Measurements from ENCODE around the gene LYPD3.

LYPD3 gene

DNA sequence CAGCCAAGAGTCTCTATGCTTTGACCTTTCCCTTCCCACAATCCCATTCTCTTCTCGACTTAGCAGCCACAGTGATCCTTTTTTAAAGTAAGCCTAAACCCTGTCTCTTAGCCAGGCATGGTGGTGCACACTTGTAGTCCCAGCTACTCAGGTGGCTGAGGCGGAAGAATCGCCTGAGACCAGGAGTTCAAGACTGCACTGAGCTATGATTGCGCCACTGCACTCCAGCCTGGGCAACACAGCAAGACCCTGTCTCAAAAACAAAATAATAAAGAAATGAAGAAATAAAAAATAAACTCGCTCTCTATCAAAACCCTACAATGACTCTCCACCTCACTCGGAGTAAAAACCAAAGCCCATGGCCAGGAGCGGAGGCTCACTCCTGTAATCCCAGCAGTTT is 36.0 kb downstream of the LYPD3 start:
- DNase-seq, result no peak

DNA sequence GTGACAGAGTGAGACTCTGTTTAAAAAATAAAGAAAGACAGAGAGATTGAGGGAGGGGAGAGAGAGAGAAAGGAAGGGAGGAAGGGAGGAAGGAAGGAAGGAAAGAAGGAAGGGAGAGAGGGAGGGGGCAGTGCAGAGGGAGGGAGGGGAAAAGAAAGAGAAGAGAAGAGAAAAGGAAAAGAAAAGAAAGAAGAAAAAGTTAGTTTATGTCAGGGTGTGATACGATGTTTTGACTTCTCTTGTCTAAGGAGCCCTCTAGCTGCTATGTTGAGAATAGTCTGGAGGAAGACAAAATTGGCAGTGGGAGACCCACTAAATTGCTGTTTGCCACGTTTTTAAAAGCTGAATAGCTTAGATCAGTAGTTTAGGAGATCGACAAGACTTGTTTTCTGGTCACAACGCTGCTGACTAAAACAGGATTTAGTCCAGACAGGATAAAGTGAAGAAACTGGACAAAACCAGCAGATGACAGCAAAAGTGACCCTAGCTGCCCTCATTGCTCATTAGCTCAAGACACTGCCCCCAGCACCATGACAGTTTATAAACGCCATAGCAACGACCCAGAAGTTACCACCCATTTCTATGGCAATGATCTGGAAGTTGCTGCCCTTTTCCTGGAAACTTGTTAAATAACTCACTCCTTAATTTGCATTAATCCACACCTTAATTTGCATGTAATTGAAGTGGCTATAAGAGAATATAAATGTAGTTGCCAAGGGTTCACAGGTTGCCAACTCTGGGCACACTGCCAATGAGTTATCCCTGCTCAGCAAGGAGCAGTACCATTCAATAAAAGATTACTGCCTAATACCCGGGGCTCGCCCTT is 39.6 kb downstream of the LYPD3 start:
- no peak for DNase-seq

DNA sequence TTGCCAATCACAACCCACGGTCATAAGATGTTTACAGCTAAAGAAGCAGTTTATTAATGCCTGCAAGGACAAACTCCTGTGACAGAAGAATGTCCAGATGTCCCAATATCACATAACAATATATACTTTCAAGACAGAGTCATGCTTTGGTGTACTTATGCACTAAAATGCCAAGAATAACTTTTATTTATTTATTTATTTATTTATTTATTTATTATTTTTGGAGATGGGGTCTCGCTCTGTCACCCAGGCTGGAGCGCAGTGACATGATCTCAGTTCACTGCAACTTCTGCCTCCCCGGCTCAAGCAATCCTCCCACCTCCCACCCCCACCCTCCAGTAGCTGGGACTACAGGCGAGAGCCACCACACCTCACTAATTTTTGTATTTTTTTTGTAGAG is 41.6 kb downstream of the LYPD3 start:
- DNase-seq, result no peak

DNA sequence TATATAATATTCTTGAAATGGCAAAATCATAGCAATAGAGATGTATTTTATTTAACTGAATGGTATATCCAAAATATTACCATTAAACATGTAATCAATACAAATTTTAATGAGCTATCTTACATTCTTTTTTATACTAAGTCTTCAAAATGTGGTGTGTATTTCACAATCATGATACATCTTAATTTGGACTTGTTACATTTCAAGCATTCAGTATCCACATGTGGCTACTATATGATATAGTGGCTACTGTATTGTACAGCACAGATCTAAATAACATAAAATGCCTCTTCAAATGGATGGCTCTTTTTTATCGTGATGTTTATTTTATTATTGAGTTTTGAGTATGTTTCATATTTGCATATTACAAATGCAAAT is 42.7 kb downstream of the LYPD3 start:
- no peak for DNase-seq

DNA sequence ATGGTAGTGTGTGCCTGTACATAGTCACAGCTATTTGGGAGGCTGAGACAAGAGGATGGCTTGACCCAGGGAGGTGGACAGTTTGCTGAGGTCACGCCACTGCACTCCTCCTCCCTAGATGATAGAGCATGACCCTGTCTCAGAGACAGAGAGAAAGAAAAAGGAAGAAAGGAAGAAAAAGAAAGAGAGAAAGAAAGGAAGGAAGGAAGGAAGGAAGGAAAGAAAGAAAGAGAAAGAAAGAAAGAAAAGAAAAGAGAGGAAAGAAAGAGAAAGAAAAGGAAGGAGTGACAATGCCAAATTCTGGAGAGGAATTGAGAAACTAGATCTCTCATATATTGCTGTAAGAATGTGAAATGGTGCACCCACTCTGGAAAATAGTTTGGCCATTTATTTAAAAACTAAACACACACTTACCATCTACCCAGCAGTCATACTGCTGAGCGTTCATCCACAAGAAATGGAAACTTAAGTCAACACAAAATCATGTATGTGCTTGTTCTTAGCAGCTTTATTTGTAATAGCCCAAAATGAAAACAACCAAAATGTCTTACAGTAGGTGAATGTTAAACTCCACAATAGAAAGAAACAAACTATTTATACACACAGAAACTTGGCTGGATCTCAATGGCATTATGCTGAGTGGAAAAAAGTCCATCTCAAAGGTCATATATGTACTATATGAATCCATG is 43.3 kb downstream of the LYPD3 start:
- DNase-seq, result no peak

DNA sequence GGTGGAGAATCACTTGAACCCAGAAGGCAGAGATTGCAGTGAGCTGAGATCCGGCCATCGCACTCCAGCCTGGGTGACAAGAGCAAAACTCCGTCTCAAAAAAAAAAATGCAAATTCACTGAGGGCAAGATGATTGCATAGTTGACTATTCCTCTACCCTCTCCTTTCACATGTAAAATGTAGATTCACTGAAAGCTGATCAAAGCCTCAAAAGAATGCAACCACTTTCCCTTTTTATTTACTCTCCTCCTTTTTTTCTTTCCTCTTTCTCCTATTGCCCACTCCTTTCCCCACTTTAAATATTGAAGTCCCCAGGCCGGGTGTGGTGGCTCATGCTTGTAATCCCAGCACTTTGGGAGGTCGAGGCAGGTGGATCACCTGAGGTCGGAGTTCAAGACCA is 44.5 kb downstream of the LYPD3 start:
- no peak for DNase-seq

DNA sequence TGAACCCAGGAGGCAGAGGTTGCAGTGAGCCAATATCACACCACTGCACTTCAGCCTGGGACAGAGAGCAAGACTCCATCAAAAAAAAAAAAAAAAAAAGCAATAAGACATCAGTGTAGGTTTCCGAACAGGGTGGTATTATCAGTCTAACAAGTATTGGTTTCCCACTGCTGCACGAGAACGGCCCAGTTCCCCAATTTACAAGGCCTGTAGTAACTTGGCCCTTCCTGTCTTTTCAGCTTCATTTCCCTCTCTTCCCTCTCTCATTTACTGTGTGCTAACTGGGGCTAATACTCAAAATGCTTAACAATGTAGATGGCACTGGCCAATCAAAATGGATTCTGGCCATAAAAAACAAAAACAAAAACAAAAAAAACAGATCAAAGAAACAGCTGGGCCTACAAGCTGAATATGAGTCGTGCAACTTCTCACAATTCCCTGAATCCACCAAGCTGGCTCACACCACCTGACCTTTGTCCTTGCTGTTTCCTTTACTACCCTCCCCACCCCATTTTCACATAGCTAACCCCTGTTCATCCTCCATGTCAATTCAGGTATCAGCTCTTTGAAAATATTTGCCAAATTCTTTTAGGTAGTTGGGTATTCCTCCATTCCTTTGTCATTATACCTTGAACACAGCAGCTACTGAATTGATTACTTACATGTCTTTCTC is 48.3 kb downstream of the LYPD3 start:
- DNase-seq, result no peak

DNA sequence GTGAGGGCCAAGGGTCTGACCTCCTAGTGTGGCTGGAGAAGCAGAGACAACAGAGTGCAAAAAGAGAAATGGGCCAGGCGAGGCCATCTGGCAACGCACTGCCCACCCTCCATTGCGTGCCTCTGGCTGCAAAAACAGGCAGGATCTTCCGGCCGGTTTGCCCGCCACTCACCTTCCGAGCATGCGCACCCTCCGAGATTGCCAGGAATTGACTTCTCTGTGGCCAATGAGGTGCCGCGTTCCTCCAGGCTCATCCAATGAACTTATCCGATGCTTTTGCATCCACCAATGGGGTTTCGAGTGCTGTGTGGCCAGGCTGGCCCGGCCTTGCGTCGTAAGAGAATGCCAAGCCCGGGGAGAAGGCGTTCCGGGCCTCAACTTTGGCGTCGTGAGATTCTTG is 50.9 kb downstream of the LYPD3 start, which contains the start of gene TEX101:
Gene TEX101, plus strand, starts transcription at position 337 of the 400 bp plus-strand sequence. CDS start 1,030 bp downstream, outside the sequence.
- no peak for DNase-seq

DNA sequence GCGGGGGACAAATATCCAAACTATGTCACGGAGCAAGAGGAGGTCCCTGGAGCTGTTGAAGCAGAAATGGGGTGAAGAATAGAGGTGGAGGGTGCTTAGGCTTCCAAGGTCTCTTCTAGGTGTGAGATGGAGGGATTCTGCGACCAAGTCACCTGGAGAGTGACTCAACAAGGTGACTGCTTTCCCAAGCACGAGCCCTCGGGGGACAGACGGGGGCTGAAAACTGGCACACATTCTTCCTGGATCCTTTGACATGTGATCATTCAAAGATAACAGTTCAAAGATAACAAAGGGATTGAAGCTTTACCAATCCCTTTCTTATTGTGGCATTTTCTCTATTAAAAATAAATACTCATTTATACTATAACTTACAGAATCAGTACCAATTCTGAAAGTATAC is 53.0 kb downstream of the LYPD3 start:
- DNase-seq, result no peak

Measured in SIG-M5 (cell line).